H1 (cell line): ENCODE results near the gene MYBPC2. TPM values are rescaled to one million over a fixed set of nuclear protein-coding genes. Genes with fewer than 3 reads are reported as not detected.
A peak's percentile ranks its signal among the peaks of the same experiment; 100 is the strongest.

ENCODE experiments used
- CTCF ChIA-PET: fragments of 300-600 bp; sonication (Branson Sonifier 250); formaldehyde crosslinking; loops from one replicate; lab custom pipeline; 2021; ENCODE audit not compliant: partially characterized antibody; lab: Charles Lee
- POLR2A ChIA-PET: fragments of 300-600 bp; sonication (Branson Sonifier 250); formaldehyde crosslinking; loops from one replicate; lab custom pipeline; 2021; ENCODE audit warnings: inconsistent platforms; ENCODE audit not compliant: partially characterized antibody; lab: Charles Lee
- DNase-seq, 2 experiments: peaks; one replicate each; pipeline versions ENCODE4 v3.0.0 to v3.0.0-alpha.2; 2010 to 2022; ENCODE audit warnings: low spot score in 2 of 2, low read depth in 1 of 2, mixed read lengths in 1 of 2
- FAIRE-seq: peaks from 2 replicates; lab custom pipeline; 2011; peaks lifted over from hg19 to GRCh38; lab: Jason Lieb, UNC
- H2AFZ ChIP-seq: 2 replicates; pipeline ENCODE4 v1.8.1; 2012; ENCODE audit warnings: low read length, inconsistent platforms
- H2AK5ac ChIP-seq: 2 replicates; pipeline ENCODE4 v1.6.1; 2013; ENCODE audit warnings: low read depth, low read length
- H2BK120ac ChIP-seq: replicated peaks from 2 replicates; pipeline ENCODE3; 2013; ENCODE audit warnings: low read depth, low read length, inconsistent platforms
- H2BK12ac ChIP-seq: 2 replicates; pipeline ENCODE4 v1.6.1; 2013; ENCODE audit warnings: low read depth, low read length
- H2BK15ac ChIP-seq: 2 replicates; pipeline ENCODE4 v1.6.1; 2013; ENCODE audit warnings: low read length
- H2BK20ac ChIP-seq: 2 replicates; pipeline ENCODE4 v1.6.1; 2013; ENCODE audit warnings: low read length
- H2BK5ac ChIP-seq: 2 replicates; pipeline ENCODE4 v1.6.1; 2013; ENCODE audit warnings: low read depth, low read length
- H3K14ac ChIP-seq: 2 replicates; pipeline ENCODE4 v1.6.1; 2013; ENCODE audit warnings: inconsistent platforms; ENCODE audit not compliant: insufficient read length
- H3K18ac ChIP-seq: 2 replicates; pipeline ENCODE4 v1.6.1; 2013; ENCODE audit warnings: low read length; ENCODE audit errors: extremely low read depth
- H3K23ac ChIP-seq: 2 replicates; pipeline ENCODE4 v1.6.1; 2013; ENCODE audit warnings: inconsistent platforms; ENCODE audit not compliant: insufficient read length
- H3K23me2 ChIP-seq: 2 replicates; pipeline ENCODE4 v1.6.1; 2013; ENCODE audit warnings: low read depth, low read length
- H3K27ac ChIP-seq: 2 replicates; pipeline ENCODE4 v1.6.1; 2011; ENCODE audit warnings: low read depth, low read length, inconsistent platforms
- H3K27me3 ChIP-seq, 4 experiments: replicated peaks in 1 of 4; 1 replicate in 1 of 4; 2 replicates in 3 of 4; pipeline versions ENCODE4 v1.6.1 to v1.8.1; 2011 to 2013; ENCODE audit warnings: low read length in 3 of 4, mild to moderate bottlenecking in 3 of 4, inconsistent platforms in 2 of 4, mixed read lengths in 2 of 4, moderate library complexity in 1 of 4; ENCODE audit not compliant: control insufficient read depth in 3 of 4, insufficient read depth in 3 of 4; ENCODE audit errors: extremely low read depth in 1 of 4
- H3K36me3 ChIP-seq, 4 experiments: 2 replicates each; pipeline versions ENCODE4 v1.6.1 to v1.8.1; 2011 to 2013; ENCODE audit warnings: mild to moderate bottlenecking in 4 of 4, low read length in 3 of 4, moderate library complexity in 2 of 4, control low read depth in 1 of 4, inconsistent platforms in 1 of 4; ENCODE audit not compliant: insufficient read depth in 4 of 4, control insufficient read depth in 2 of 4
- H3K4ac ChIP-seq: replicated peaks from 2 replicates; pipeline ENCODE3; 2013; ENCODE audit warnings: low read length, low read depth, mixed read lengths, inconsistent platforms; ENCODE audit not compliant: insufficient read length
- H3K4me1 ChIP-seq, 4 experiments: replicated peaks in 1 of 4; 1 replicate in 1 of 4; 2 replicates in 3 of 4; pipeline versions ENCODE4 v1.6.1 to v1.8.1; 2011 to 2013; ENCODE audit warnings: low read length in 3 of 4, inconsistent platforms in 2 of 4, mixed read lengths in 1 of 4; ENCODE audit not compliant: insufficient read depth in 4 of 4, control insufficient read depth in 3 of 4
- H3K4me2 ChIP-seq, 2 experiments: 2 replicates each; pipeline versions ENCODE4 v1.6.1 to v1.8.1; 2011 to 2013; ENCODE audit warnings: low read depth in 2 of 2, low read length in 2 of 2, control low read depth in 1 of 2, inconsistent platforms in 1 of 2, mild to moderate bottlenecking in 1 of 2; ENCODE audit not compliant: insufficient read depth in 1 of 2
- H3K4me3 ChIP-seq, 4 experiments: fragments of 200-600, 300-600 bp in 1 of 4; sonication (generic), shearing (Covaris generic), sonication (Bioruptor Twin) in 1 of 4; 2 replicates each; pipeline versions ENCODE4 v1.5.1 to v1.8.1; 2011 to 2016; ENCODE audit warnings: low read length in 4 of 4, low read depth in 3 of 4, control low read depth in 2 of 4, inconsistent platforms in 2 of 4, mild to moderate bottlenecking in 2 of 4, mixed read lengths in 1 of 4, moderate library complexity in 1 of 4; ENCODE audit not compliant: insufficient read depth in 2 of 4; ENCODE audit errors: extremely low read depth in 1 of 4
- H3K56ac ChIP-seq: replicated peaks from 2 replicates; pipeline ENCODE3; 2013; ENCODE audit warnings: low read depth, mild to moderate bottlenecking, mixed read lengths, low read length, inconsistent platforms; ENCODE audit not compliant: insufficient read length
- H3K79me1 ChIP-seq: 2 replicates; pipeline ENCODE4 v1.6.1; 2013; ENCODE audit warnings: low read depth, low read length, control low read depth
- H3K79me2 ChIP-seq, 2 experiments: 2 replicates each; pipeline versions ENCODE4 v1.6.1 to v1.8.1; 2012 to 2013; ENCODE audit warnings: low read length in 2 of 2, mild to moderate bottlenecking in 2 of 2, inconsistent platforms in 1 of 2; ENCODE audit not compliant: insufficient read depth in 2 of 2, control insufficient read depth in 1 of 2
- H3K9ac ChIP-seq, 4 experiments: replicated peaks in 1 of 4; 1 replicate in 1 of 4; 2 replicates in 3 of 4; pipeline versions ENCODE4 v1.6.1 to v1.8.1; 2011 to 2013; ENCODE audit warnings: low read depth in 3 of 4, low read length in 3 of 4, control low read depth in 2 of 4, mild to moderate bottlenecking in 2 of 4, moderate library complexity in 2 of 4, inconsistent platforms in 1 of 4; ENCODE audit errors: extremely low read depth in 1 of 4
- H3K9me3 ChIP-seq, 2 experiments: 2 replicates each; pipeline versions ENCODE4 v1.6.1 to v1.8.1; 2012 to 2013; ENCODE audit warnings: mild to moderate bottlenecking in 2 of 2, moderate library complexity in 2 of 2, control low read depth in 1 of 2, inconsistent platforms in 1 of 2, low read depth in 1 of 2, low read length in 1 of 2, mixed read lengths in 1 of 2; ENCODE audit not compliant: insufficient read depth in 2 of 2
- H4K20me1 ChIP-seq, 2 experiments: replicated peaks in 1 of 2; 2 replicates each; pipeline versions ENCODE3 to v1.8.1; 2011 to 2013; ENCODE audit warnings: inconsistent platforms in 2 of 2, low read length in 2 of 2, mild to moderate bottlenecking in 1 of 2; ENCODE audit not compliant: insufficient read depth in 2 of 2, control insufficient read depth in 1 of 2
- H4K5ac ChIP-seq: 2 replicates; pipeline ENCODE4 v1.6.1; 2013; ENCODE audit warnings: low read length, low read depth, mixed read lengths, inconsistent platforms; ENCODE audit not compliant: insufficient read length
- H4K8ac ChIP-seq: 2 replicates; pipeline ENCODE4 v1.8.0; 2013; ENCODE audit warnings: mild to moderate bottlenecking, moderate library complexity, low read length, inconsistent platforms; ENCODE audit not compliant: insufficient read depth; ENCODE audit errors: extremely low read depth
- H4K91ac ChIP-seq: replicated peaks from 2 replicates; pipeline ENCODE3; 2013; ENCODE audit warnings: low read length, mixed read lengths, inconsistent platforms; ENCODE audit not compliant: insufficient read length
- CEBPB ChIP-seq: IDR thresholded peaks from 2 replicates; pipeline ENCODE4 v1.6.1; 2012; ENCODE audit warnings: low read depth, low read length
- EP300 ChIP-seq, 2 experiments: IDR thresholded peaks; 1 replicate in 1 of 2; 2 replicates in 1 of 2; pipeline ENCODE4 v1.6.1; 2011 to 2012; ENCODE audit warnings: low read depth in 2 of 2, low read length in 2 of 2, mild to moderate bottlenecking in 2 of 2, borderline replicate concordance in 1 of 2, inconsistent platforms in 1 of 2, moderate library complexity in 1 of 2
- HDAC6 ChIP-seq: IDR thresholded peaks from one replicate; pipeline ENCODE4 v1.7.1; 2012; ENCODE audit warnings: low read depth, mild to moderate bottlenecking, inconsistent platforms, low read length, moderate library complexity
- MAX ChIP-seq: IDR thresholded peaks from 2 replicates; pipeline ENCODE4 v1.6.1; 2012; ENCODE audit warnings: inconsistent platforms
- POLR2A ChIP-seq, 2 experiments: IDR thresholded peaks; 1 replicate in 1 of 2; 2 replicates in 1 of 2; pipeline ENCODE4 v1.6.1; 2011; ENCODE audit warnings: low read depth in 2 of 2, low read length in 2 of 2, mild to moderate bottlenecking in 2 of 2; ENCODE audit errors: control extremely low read depth in 1 of 2
- SIRT6 ChIP-seq: IDR thresholded peaks from one replicate; pipeline ENCODE4 v1.7.1; 2012; ENCODE audit warnings: low read length, inconsistent platforms
- WGBS, 2 experiments: shearing (Covaris generic) in 1 of 2; methylation state at CpG; one replicate each; pipeline versions ENCODE4 v1.1.6 to v1.1.7; 2013 to 2015; ENCODE audit warnings: low lambda C conversion rate in 2 of 2, mixed read lengths in 2 of 2, inconsistent platforms in 1 of 2, low coverage in 1 of 2, missing lambda C conversion rate in 1 of 2; ENCODE audit not compliant: insufficient replicate concordance in 2 of 2, insufficient coverage in 1 of 2, insufficient read length in 1 of 2; ENCODE audit errors: extremely low coverage in 1 of 2, missing lambda C conversion rate in 1 of 2; 5-methylcytosine and 5-hydroxymethylcytosine counted together
- polyA plus RNA-seq, 7 experiments: library from polyadenylated mRNA; depleted of rRNA in 3 of 7; stranded (reverse) in 5 of 7; unstranded in 2 of 7; fragments of >200 nt in 5 of 7; fragments of 200-250 nt in 2 of 7; gene quantifications; 1 replicate in 5 of 7; 2 replicates in 1 of 7; 4 replicates in 1 of 7; pipeline versions ENCODE4 v1.2.1 to v1.2.3, GENCODE V29; 2011 to 2013; ENCODE audit warnings: missing spikeins in 2 of 7, mixed read lengths in 2 of 7
- total RNA-seq: library from RNA; stranded (reverse); fragmentation: NEBNext Ultra II Directional; extraction: Animal tissue kit (Norgen Biotek cat#: 25700); gene quantifications from 2 replicates; pipeline ENCODE4 v1.2.1, GENCODE V29; 2021
- TF ChIP-seq, protein P1 (sequence below), 3 experiments: IDR thresholded peaks; 1 replicate in 2 of 3; 2 replicates in 1 of 3; pipeline versions ENCODE4 v1.5.1 to v1.6.1; 2011; ENCODE audit warnings: low read length in 3 of 3, mild to moderate bottlenecking in 3 of 3, inconsistent platforms in 2 of 3, low read depth in 1 of 3, moderate library complexity in 1 of 3; ENCODE audit not compliant: insufficient read depth in 1 of 3; ENCODE audit errors: control extremely low read depth in 1 of 3

The MYBPC2 gene
- total and polyA plus RNA-seq, 2 of the 8 experiments (the other 6 are each of a cell fraction or from before 2014, with no cell fraction given), result 1.8 to 3.1 TPM

- H3K18ac ChIP-seq, result peak overlapping the region; percentile 95
- H4K5ac ChIP-seq, result no peak overlapping the region
- peak overlapping the region; percentile 70 to 83; a peak in 3 of 4 replicates for H3K4me2 ChIP-seq
- CTCF ChIA-PET, result interaction anchor here (1.2 kb wide), 1 partner anchor 103 kb away, joined by 3 read pairs; no protein-coding TSS in a partner anchor
- peak overlapping the region; percentile 14; the same call in 1 of the 2 replicates for H2AFZ ChIP-seq
- H4K8ac ChIP-seq, result no peak overlapping the region
- H3K27ac ChIP-seq, result no peak overlapping the region
- peak overlapping the region; percentile 68 for H4K91ac ChIP-seq
- no peak overlapping the region for H3K14ac ChIP-seq
- peak overlapping the region; percentile 71; the same call in 1 of the 2 replicates for H2BK5ac ChIP-seq
- peak overlapping the region; percentile 27; the same call in 1 of the 2 replicates for H2BK12ac ChIP-seq
- H3K36me3 ChIP-seq, result no peaks in the 10 kb centered on the region
- 86% methylated on average over 19 of the region's 19 CpGs; no CpG with 5 or more reads in 1 of the 2 experiments for WGBS, 2 experiments
- H3K9ac ChIP-seq, result no peak overlapping the region; a peak in 1 of 7 replicates
- no peak overlapping the region for H3K4ac ChIP-seq
- no peaks in the 10 kb centered on the region for H3K79me1 ChIP-seq
- H3K4me1 ChIP-seq, result peaks cover 2 to 14% (median 11%) of the 10 kb centered on the region in 4 experiments
- H4K20me1 ChIP-seq, result no peaks in the 10 kb centered on the region
- H3K9me3 ChIP-seq, result no peaks in the 10 kb centered on the region
- no peak for FAIRE-seq
- peaks cover 0 to 16% (median 6%) of the 10 kb centered on the region in 4 experiments; a peak in 4 of 7 replicates for H3K27me3 ChIP-seq
- POLR2A ChIA-PET, result interaction anchor here (0.7 to 2.0 kb wide), 4 partner anchors 12 to 49 kb away, joined by 3 to 8 read pairs (median 4); partner anchors contain the start of genes POLD1 and SPIB
- no peak overlapping the region for H3K56ac ChIP-seq
- peaks cover 3% of the 10 kb centered on the region; the same call in 1 of the 2 replicates for H3K23me2 ChIP-seq
- H2BK15ac ChIP-seq, result peak overlapping the region; percentile 72; the same call in 1 of the 2 replicates
- H2BK120ac ChIP-seq, result no peak overlapping the region
- no peak for DNase-seq
- no peaks in the 10 kb centered on the region for H3K79me2 ChIP-seq
- peak overlapping the region; percentile 83; the same call in 1 of the 2 replicates for H2AK5ac ChIP-seq
- peak overlapping the region; percentile 90; the same call in 1 of the 2 replicates for H2BK20ac ChIP-seq
- H3K23ac ChIP-seq, result no peak overlapping the region
- H3K4me3 ChIP-seq, result peak overlapping the region in 1 of 4 experiments; percentile 74; a peak in 3 of 8 replicates
- TF ChIP-seq CEBPB, result no peak
- no peak for TF ChIP-seq SIRT6
- no peak for TF ChIP-seq EP300 (IDR thresholded peaks at IDR 0.05; ENCODE audit: borderline replicate concordance in 1 of 2, low read depth in 2 of 2, low read length in 2 of 2)
- TF ChIP-seq MAX, result no peak
- TF ChIP-seq HDAC6, result no peak
- TF ChIP-seq, protein P1, sequence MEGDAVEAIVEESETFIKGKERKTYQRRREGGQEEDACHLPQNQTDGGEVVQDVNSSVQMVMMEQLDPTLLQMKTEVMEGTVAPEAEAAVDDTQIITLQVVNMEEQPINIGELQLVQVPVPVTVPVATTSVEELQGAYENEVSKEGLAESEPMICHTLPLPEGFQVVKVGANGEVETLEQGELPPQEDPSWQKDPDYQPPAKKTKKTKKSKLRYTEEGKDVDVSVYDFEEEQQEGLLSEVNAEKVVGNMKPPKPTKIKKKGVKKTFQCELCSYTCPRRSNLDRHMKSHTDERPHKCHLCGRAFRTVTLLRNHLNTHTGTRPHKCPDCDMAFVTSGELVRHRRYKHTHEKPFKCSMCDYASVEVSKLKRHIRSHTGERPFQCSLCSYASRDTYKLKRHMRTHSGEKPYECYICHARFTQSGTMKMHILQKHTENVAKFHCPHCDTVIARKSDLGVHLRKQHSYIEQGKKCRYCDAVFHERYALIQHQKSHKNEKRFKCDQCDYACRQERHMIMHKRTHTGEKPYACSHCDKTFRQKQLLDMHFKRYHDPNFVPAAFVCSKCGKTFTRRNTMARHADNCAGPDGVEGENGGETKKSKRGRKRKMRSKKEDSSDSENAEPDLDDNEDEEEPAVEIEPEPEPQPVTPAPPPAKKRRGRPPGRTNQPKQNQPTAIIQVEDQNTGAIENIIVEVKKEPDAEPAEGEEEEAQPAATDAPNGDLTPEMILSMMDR (IDR thresholded peaks at IDR 0.05; ENCODE audit: control extremely low read depth in 1 of 3, insufficient read depth in 1 of 3, low read depth in 1 of 3, low read length in 3 of 3), result no peak
- TF ChIP-seq POLR2A (IDR thresholded peaks at IDR 0.05; ENCODE audit: control extremely low read depth in 1 of 2, low read depth in 2 of 2, low read length in 2 of 2), result no peak
Measured at GRCh38 chr19:50433201-50434180, 799 bp downstream of the MYBPC2 start.
